DND-41 (cell line): ENCODE measurements around the gene SEPTIN10.

Source experiments
- EZH2 ChIP-seq: IDR thresholded peaks from 3 replicates; pipeline ENCODE4 v1.6.1; 2012; ENCODE audit warnings: borderline replicate concordance, low read depth, mild to moderate bottlenecking, moderate library complexity, low read length, inconsistent platforms; ENCODE audit not compliant: severe bottlenecking
- TF ChIP-seq, protein P1 (sequence below): IDR thresholded peaks from 2 replicates; pipeline ENCODE4 v1.5.1; 2012; ENCODE audit warnings: borderline replicate concordance, low read length, moderate library complexity, mild to moderate bottlenecking; ENCODE audit not compliant: poor library complexity, severe bottlenecking; ENCODE audit errors: extremely low read depth

DNA sequence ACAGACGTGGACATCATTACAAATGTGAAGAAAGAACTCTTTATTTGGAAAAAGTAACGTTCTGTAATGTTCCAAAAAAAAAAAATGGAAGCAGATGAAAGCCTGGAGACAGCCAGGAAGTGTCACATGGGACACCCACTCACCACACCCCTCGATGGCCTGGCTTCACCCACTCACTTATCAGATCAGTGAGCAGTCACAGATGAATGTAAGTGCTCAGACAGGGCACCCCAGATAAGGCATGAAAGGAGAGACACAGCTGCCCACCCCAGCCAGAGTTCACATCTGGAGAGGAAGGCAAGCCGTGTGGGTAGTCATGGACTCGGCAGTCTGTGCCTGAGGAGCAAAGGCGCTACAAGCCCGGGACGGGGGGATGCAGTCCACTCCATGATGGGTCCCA lies 105.2 kb downstream of the SEPTIN10 start:
- TF ChIP-seq, protein P1, sequence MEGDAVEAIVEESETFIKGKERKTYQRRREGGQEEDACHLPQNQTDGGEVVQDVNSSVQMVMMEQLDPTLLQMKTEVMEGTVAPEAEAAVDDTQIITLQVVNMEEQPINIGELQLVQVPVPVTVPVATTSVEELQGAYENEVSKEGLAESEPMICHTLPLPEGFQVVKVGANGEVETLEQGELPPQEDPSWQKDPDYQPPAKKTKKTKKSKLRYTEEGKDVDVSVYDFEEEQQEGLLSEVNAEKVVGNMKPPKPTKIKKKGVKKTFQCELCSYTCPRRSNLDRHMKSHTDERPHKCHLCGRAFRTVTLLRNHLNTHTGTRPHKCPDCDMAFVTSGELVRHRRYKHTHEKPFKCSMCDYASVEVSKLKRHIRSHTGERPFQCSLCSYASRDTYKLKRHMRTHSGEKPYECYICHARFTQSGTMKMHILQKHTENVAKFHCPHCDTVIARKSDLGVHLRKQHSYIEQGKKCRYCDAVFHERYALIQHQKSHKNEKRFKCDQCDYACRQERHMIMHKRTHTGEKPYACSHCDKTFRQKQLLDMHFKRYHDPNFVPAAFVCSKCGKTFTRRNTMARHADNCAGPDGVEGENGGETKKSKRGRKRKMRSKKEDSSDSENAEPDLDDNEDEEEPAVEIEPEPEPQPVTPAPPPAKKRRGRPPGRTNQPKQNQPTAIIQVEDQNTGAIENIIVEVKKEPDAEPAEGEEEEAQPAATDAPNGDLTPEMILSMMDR: no peak
- TF ChIP-seq EZH2: no peak
